Embryonic facial prominence (tissue), 1 donor: ENCODE results near the gene CENPP.
"Not testable (repeated sequence)": the region's sequence is repeated elsewhere in the genome, so short reads cannot be mapped to it uniquely, and the experiment has no call there.

Experiments used
- DNase-seq: peaks from one replicate; pipeline ENCODE4 v3.0.0-alpha.2; 2016; ENCODE audit errors: extremely low spot score

The CENPP gene

DNA sequence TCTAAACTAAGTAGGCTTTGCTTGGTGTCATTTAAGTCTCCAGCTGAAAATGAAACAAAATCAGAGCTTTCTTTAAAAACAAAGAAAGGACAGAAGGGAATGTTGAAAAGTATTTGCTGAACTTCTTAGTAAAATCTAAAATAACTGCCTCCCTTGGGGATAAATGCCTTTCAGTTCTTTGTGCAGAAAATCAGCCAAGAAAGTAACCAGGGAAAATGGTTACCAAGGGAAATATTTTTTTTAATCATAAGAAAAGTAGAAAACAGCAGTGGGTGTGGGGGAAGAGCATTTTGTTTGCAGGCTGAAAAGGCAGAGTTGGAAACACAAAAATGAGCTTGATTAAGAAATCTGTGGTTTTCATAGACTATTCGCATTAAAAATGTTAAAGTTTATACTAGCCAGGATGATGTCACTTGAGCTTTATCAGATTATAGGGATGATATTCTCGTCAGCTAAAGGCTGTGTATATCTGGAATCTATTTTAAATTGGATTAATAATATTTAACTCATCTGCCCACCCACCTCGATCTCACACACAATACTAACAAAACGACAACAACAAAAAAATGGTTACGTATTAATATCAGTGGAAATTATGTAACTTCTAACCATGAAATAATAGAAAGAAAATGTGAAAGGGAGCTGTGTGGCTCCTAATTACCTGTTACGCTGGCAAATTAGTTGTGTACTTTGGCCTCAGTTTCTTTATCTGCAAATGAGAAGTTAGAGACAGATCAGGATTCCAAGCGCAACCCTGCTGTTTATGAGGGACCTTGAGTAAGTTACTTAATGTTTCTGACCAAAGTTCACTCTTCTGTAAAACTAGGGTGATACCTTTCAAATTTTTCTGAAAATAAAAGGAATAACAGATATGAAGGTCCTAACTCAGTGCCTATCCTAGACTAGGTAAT lies 210.4 kb downstream of the CENPP start, which contains the start of gene ECM2:
TSS of gene ECM2 (minus strand) at position 51 of the 911 bp plus-strand sequence. CDS start 13,124 bp downstream, outside the sequence.
- peak; percentile 40 for DNase-seq

DNA sequence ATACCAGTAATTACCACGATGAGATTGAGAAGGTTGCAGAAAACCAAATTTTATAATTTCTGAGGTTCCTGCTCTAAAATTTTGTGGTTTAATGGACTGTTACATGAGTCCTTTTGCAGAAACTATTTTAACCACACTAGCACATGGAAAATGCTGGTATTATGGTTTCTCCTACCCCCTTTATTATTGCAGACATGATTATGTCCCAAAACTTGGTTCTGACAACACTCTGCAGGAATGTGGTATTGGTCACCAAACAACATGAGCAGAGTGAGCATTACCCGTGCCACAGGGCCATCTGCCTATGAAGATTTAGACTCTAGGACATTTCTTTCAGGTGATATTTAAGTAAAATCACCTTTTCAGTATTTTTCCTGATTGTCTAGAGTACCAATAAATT lies 212.8 kb downstream of the CENPP start:
- no peak for DNase-seq

DNA sequence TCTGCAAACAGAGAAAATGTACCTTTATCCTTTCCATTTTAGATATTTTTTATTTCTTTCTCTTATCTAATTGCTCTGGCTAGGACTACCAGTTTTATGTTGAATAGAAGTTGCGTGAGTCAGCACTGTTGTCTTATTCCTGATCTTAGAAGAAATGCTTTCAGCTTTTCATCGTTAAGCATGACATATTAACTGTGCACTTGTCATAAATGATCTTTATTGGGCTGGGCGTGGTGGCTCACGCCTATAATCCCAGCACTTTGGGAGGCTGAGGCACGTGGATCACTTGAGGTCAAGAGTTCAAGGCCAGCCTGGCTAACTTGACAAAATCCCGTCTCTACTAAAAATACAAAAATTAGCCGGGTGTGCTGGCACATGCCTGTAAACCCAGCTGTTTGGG lies 218.2 kb downstream of the CENPP start:
- DNase-seq: no peak

DNA sequence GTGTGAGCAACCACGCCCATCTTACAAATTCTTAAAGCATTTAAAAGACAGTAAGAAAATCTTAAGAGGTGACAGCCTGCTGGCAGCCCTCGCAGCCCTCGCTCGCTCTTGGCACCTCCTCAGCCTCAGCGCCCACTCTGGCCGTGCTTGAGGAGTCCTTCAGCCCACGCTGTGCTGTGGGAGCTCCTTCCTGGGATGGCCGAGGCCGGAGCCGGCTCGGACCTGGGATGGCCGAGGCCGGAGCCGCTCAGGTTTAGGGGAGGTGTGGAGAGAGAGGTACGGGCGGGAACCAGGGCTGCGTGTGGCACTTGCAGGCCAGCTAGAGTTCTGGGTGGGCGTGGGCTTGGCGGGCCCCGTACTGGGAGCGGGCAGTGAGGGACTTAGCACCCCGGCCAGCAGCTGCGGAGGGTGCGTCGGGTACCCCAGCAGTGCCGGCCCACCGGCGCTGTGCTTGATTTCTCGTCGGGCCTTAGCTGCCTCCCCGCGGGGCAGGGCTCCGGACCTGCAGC lies 219.3 kb downstream of the CENPP start:
- DNase-seq: no peak

DNA sequence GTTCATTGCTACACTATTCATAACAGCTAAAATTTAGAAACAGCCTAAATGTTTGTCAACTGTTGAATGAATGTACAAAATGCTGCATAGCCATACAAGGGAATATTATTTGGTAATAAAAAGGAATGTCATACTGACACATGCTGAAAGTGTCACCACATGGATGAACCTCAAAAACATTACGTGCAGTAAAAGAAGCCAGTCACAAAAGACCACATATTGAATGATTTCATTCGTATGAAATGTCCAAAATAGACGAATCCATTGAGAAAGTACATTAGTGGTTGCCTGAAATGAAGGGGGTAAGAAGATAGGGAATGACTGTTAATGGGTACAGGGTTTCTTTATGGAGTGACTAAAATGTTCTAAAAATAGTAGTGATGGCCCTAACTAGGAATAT lies 221.6 kb downstream of the CENPP start:
- no peak for DNase-seq

DNA sequence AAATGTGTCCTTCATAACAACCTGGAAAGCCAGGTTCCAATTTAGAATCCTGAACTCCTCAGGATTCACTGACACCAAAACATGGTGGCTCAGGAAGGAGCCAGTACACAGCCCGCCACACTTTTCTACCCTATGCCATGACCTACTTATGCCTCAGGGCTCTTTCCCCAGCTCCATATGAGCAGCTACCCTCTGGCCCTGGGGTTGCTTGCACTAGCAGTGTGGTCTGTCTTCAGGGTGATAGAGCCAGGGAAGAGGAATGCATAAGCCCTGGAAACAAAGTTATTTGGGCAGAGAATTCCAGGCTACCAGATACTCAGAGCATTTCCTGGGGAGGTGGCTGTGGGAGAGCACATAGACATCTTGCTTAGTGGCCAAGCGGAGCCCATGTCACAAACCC lies 225.0 kb downstream of the CENPP start:
- no peak for DNase-seq

DNA sequence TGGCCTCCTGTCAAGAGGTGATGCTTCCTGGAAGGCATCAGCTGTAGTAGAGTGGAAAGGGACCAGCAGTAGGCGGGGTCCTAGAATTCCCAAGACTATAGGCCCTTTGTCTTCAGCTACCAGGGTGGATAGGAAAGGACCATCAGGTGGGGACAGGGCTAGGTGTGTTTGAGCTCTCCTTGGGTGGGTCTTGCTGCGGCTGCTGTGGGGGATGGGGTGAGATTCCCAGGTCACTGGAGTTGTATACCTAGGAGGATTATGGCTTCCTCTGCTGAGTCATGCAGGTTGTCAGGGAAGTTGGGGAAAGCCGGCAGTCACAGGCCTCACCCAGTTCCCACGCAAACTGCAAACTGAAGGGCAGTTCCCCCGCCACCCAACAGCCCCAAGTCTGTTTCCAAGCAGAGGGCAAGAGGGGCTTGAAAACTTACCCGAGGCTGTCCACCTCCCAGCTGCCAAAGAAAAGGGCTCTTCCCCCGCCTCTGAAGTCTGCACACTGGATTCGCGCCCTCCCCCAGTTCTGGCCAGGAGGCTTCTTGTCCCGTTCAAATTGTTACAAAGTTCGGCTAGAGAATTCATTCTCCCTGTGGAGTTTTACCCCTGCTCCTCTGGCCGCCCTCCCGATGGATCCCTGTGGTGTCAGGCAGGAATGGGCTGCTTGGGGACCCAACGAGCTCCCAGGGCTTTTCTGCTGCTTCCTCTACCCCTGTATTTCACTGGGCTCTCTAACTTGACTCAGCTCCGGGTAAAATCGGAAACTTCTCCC lies 233.0 kb downstream of the CENPP start:
- DNase-seq: no peak

DNA sequence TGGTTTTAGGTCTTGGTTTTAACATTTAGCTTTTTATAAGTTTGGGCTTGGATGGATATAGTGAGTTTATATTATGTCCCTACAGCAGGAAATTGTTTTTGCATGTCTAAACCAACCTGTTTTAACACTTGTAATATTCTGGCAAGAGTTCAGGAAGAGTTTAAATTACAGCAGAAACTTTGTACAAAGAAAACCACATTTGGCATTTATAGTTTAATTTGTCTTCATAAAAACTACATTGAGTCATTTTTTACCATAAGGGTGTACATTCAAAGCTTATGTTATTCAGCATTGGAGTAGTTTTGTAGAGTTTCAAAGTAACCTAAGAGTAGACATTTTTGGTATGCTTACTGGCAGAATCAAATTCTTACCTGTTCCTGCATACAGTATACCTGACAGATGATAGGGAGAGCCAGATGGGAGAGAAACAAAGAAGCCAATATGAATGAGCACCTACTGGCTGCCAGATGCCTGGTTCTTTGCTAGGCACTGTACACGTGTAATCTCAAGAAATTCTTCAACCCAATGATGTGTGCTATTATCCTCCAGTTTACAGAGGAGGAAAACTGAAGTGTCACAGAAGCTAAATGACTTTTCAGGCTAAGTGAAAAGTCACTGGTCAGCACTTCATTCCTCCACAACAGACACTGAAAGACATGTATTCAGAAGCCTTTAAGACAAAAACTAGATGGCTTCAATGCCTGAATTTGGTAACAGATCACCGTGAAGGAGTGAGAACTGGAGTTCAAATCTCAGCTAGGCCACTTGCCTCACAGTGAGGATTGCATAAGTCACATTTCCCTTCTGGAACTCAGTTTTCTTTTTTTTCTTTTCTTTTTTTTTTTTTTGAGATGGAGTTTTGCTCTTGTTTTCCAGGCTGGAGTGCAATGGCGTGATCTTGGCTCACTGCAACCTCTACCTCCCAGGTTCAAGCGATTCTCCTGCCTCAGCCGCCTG lies 235.9 kb downstream of the CENPP start:
- DNase-seq: peak; percentile 37

DNA sequence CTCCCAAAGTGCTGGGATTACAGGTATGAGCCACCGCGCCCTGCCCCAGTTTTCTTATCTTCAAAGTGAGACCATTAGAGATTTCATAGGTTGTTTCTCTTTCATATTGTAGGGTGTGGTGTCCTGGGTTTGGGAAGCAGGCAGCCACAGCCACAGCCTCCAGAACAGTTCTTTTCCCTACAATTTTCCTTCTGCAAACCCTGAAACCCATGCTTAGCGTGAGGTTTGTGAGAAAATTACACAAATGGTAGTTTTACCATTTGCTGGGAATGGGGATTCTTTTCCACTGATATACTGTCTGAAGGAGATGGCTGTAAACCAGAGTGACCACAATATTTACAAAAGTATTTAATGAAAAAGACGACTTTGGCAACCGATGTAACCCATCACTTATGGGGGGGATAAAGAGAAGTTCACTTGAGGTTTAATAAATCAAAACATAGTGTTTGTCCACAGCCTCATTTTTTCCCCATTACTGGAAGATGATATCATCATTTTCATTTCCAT lies 236.8 kb downstream of the CENPP start:
- DNase-seq: peak; percentile 45

DNA sequence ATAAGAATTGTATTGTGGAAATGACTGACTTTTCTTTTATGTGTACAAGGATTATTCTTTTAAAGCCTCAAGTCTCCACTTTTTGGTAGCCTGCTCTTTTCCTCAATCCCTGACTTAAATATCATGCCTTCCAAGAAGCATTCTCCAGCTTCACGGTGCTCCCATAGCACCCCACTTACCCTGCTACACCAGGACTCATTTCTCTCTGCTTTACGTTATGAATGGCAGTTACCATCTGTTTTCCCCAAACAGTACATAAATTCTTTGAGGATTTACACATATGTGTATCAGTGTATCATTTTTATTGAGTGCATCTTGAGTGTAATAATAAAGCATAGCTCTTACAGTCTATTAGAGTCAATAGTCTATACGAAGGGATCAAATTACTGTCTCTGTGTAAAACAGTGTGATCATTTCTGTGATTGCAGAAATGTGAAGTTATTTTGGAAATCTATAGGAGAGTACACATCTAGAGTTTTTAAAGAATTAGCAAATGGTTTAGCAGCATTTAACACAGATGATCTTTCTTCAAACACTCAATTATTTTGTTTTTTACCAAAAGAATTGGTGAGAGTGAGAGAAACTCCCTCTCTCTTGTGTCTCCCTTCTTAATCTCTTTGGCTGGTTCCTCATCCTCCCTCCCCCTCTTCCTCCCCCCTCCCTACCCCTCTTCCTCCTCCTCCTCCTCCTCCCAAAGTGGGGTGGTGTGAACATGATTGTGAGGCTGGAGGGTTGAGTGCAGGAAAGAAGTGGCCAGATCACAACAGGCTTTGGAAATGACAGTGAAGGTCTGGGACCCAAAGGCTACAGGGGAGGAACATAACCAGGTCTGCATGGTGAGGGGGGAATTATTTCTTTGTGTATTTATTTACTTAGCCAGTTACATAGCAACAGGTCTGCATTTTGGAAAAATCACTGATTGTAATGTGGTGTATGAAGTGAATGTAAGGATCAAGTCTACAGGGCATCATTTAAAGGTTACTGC lies 237.7 kb downstream of the CENPP start:
- DNase-seq: peak; percentile 30

DNA sequence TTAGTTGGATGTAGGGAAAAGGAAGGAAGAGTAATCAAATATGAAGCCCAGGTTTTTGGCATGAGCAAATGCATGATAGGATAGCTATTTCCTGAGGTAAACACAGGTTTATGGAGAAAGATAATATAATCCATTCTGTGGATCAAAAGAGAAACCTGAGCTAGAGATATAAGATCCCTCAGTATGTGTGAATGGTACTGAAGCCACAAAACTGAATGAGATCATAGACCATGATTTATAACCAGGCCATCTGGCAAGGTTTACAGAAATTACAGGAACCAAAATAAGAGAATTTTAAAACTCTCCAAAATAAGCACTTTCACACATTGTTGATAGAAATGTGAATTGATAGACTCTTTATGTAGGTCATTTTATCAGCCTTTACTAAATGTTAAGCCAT lies 238.8 kb downstream of the CENPP start:
- DNase-seq: no peak

DNA sequence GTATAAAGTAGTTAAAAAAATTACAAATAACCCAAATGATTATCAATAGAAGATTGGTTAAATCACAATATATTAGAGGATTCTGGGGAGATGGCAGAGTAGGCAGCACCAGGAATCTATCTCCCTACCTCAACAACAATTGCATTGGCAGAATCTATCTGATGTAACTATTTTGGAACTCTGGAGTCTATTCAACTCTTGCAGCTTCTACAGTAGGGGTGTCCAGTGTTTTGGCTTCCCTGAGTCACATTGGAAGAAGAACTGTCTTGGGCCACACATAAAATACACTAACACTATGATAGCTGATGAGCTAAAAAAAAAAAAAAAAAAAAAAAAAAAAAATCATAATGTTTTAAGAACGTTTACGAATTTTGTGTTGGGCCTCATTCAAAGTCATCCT lies 239.2 kb downstream of the CENPP start:
- no peak for DNase-seq

DNA sequence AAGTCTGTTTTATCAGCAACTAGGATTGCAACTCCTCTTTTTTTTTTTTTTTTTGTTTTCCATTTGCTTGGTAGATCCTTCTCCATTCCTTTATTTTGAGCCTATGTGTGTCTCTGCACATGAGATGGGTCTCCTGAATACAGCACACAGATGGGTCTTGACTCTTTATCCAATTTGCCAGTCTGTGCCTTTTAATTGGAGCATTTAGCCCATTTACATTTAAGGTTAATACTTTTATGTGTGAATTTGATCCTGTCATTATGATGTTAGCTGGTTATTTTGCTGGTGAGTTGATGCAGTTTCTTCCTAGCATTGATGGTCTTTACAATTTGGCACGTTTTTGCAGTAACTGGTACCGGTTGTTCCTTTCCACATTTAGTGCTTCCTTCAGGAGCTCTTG lies 246.1 kb downstream of the CENPP start:
- not testable (repeated sequence) for DNase-seq

DNA sequence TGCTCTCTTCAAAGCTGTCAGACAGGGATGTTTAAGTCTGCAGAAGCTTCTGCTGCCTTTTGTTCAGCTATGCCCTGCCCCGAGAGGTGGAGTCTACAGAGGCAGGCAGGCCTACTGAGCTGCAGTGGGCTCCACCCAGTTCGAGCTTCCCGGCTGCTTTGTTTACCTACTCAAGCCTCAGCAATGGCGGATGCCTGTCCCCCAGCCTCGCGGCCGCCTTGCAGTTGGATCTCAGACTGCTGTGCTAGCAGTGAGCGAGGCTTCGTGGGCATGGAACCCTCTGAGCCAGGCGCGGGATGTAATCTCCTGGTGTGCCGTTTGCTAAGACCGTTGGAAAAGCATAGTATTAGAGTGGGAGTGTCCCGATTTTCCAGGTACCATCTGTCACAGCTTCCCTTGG lies 247.9 kb downstream of the CENPP start:
- DNase-seq: not testable (repeated sequence)

DNA sequence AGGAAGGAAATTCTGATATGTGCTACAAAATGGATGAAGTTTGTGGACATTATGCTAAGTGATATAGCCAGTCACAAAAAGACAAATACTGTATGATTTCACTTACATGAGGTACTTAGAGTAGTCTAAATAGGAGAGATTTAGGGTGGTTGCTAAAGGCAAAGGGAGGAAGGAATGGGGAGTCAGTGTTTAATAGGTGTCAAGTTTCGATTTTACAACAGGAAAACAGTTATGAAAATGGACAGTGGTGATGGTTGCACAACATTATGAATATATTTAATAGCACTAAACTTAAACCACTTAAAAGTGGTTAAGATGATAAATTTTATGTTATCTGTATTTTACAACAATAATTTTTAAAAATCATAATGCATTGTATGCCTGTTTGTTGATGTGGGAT lies 250.4 kb downstream of the CENPP start:
- no peak for DNase-seq

DNA sequence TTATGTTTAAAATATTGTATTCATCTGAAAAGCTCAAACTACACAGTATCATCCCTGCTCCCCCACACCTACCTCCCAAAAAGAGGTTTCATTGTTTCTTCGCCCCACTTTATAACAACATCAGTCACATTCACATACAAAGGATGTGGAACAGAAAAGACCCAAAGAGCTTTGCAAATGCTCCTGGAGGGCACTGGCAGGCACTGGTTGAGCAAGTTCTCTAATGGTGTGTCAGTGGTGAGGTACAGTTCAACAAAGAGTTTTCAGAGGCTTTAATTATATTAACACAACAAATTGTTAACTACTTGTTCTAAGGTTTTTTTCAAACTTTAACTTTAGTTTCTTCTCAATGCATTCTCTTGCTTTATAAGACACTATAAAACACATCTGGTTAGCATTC lies 264.2 kb downstream of the CENPP start:
- no peak for DNase-seq

DNA sequence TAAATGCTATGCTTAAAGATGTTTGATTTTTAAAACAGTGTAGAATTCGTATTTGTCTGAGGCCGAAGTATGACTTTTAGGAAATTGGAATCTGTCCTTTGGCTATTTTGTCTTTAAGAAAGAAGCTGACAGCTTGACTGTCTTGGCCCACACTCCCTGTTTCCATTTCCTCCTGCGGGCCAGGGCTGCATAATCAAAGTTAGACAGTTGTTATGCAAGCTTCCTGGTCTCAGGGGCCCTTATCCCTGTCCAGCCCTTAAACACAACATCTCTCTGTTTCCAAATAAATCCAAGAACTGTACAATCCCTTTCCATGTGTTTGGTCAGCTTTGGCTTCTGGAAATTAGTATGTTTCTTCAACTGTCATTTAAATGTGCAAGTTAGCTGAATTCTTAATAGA lies 264.6 kb downstream of the CENPP start:
- no peak for DNase-seq

DNA sequence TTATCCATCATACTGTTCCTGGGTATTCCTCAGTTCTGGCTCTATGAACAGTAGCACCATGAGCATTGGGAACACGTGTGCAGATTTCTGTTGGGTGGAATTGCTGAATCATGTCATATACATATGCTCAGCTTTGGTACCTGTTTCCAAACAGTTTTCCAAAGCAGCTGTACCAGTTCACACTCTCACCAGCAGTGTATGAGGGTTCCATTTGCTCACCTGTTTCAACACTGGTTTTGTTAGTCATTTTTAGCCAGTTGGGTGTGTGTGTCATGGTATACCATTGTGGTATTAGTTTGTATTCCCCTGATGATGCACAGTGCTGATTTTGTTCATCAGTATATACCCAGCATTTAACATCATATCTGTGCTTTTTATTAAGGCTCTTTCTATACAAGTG lies 266.8 kb downstream of the CENPP start:
- DNase-seq: no peak

DNA sequence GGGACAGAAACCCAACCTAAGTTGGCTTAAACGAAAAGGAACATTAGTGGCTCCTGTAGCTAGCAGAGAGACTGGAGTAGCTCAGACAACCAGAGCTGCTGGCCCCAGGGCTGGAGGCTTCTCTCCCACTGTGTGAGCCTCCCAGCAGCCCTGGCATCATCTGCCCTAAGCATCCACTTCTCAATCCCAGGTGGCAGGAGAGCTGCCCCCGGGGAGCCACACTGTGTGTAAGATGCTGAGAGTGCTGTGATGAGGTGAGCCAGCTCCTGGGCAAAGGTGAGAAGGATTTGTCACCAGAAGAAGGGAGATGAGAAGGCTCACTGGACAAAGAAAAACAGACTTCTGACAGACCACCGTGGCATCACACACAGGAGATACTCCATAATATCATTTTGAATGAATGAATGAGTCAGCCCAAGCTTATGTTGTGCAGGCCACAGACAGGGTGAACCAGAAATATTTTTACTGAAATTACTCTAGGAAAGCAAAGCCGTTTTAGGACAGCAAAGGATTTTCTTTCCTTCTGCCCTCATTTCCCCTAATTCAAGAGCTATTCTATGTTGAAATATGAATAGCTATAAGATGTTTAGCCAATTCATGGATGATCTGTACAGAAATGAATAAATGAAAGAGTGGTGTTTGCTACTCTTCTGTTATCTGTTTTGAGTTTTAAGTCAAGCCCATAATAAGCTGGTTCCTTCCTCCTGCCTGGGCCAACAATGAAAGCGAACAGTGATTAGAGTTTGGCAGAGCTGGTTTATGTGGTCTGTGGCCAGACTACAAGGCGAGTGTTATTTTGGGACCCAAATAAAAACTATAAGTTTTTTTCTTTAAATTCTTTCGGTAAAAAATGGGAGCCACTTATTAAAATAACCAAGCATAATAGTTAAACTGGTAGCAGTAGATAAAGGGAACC lies 267.5 kb downstream of the CENPP start:
- no peak for DNase-seq
